HG02973 (cell line): ENCODE data around the gene OAS2.
"Not testable (repeated sequence)": the region's sequence is repeated elsewhere in the genome, so short reads cannot be mapped to it uniquely, and the experiment has no call there.

Source experiments
- ATAC-seq: cut with Tn5 transposase; IDR thresholded peaks from one replicate; pipeline ENCODE4 v1.9.1; 2021; ENCODE audit warnings: moderate library complexity; ENCODE audit not compliant: unreplicated experiment

Gene OAS2

DNA sequence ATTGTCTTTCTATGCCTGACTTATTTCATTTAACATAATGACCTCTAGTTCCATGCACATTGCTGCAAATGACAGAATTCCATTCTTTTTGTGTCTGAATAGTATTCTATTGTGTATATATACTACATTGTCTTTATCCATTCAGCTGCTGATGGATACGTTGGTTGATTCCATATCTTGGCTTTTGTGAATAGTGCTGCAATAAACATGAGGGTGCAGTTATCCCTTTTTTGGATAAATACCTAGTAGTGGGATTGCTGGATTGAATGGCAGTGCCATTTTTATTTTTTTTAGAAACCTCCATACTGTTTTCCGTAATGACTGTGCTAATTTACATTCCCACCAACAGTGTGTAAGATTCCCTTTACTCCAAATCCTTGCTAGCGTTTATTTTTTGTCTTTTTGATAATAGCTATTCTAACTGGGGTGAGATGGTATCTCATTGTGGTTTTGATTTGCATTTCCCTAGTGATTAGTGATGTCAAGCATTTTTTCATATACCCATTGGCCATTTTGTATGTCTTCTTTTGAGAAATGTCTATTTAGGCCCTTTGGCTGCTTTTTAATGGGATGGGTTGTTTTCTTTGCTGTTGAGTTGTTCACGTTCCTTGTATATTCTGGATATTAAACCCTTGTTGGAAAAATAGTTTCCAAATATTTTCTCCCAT lies 2.3 kb downstream of the OAS2 start:
- ATAC-seq: no peak

DNA sequence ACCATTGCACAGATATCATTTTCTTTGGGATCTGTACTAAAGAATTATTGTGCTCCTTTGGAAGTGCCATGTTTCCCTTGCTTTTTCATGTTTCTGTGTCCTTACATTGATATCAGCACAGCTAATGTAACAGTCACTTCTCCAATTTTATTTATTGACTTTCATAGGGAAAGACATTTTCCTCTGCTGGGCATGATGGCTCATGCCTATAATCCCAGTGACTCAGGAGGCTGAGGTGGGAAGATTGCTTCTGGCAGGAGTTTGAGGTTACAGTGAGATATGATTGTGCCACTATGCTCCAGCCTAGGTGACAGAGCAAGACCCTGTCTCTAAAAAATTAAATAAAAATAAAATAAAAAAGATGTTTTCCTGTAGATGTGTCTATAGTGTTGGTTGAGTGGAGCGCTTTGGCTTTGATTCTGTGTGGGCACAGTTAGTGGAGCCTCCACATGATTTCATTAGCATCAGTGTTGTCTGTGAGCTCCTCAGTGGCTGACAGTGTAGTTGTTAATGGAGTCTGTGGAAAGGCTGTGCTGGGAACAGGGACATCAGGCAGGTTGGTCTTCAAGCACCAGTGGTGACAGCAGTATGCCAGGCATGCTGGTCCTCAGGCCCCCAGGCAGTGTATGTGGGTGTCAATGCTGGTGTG lies 7.4 kb downstream of the OAS2 start:
- ATAC-seq: no peak

DNA sequence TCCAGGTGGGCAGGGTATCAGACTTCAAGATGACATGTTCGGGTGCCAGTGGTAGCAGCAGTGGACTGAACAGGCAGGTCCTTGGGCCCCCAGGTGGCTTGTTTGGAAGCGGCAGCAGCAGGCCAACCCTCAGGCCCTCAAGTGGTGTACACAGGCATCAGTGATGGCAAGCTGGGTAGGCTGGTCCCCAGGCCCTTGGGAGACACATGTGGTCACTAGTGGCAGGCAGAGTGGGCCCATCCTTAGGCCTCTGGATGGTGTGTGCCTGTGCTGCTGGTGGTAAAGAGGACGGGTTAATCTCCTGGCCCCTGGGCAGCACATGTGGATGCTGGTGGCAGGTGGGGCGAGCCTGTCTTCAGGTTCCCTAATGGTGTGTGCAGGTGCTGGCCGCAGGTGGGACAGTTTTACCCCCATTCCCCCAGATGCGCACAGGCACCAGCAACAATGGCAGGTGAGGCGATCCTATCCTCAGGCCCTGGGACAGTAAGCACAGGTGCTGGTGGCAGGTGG lies 8.0 kb downstream of the OAS2 start:
- no peak for ATAC-seq

DNA sequence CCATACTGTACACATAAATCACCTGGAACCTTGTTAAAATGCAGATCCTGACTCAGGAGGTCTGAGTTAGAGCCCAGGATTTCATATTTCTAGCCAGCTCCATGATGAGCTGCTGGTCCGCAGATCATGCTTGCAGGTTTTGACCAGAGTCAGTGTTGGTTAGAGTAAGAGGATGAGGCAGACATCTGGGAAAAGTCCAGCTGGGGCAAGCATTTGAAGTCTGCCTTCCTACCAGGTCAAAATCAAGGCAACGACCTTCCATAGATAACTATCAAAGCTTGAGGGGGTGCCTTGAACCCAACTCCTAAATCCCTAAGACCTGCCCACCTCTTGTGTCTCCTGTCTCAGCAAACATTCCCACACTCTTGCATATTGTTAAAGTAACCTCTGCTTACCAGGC lies 9.2 kb downstream of the OAS2 start:
- no peak for ATAC-seq

DNA sequence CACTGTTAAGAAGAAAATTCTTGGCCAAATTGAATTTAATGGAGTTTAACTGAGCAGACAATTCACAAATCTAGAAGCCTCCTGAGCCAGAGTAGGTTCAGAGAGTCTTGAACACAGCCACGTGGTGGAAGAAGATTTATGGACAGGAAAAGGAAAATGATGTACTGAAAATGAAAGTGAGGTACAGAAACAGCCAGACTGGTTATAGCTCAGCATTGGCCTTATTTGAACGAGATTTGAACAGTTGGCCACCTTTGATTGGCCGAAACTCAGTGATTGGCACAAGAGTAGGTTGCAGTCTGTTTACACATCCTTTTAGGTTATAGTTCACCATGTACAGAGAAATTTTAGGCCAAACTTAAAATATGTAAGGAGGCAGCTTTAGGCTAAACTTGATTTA lies 9.9 kb downstream of the OAS2 start:
- ATAC-seq: no peak

DNA sequence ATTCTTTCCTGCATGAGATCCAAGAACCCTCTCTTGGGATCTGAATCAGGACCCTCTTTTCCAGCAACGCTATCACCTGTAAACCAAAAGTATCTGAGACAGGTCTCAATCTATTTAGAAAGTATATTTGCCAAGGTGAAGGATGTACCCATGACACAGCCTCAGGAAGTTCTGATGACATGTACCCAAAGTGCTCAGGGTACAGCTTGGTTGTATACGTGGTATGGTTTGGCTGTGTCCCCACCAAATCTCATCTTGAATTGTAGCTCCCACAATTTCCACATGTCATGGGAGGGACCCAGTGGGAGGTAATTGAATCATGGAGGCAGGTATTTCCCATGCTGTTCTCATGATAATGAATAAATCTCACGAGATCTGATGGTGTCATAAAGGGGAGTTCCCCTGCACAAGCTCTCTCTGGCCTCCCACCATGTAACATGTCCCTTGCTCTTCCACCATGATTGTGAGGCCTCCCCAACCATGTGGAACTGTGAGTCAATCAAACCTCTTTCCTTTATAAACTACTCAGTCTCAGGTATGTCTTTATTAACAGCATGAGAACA lies 10.6 kb downstream of the OAS2 start:
- ATAC-seq: not testable (repeated sequence)

DNA sequence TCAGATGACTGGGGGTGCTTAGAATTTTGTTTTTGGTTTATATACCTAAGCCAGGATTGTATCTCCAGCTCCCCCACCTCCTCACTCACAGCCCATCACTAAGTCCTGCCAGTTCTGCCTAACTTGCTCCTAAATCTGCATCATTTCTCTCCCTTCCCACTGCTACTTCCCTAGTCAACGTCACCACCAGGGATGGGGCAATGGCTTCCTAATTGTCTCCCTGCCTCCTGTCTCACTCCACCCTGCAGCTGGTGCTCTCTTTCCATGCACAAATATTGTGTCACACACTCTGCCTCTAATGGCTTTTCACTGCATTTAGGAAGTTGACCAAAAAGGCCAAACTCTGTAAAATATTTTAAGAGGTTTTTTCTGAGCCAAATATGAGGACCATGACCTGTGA lies 11.5 kb downstream of the OAS2 start:
- no peak for ATAC-seq

DNA sequence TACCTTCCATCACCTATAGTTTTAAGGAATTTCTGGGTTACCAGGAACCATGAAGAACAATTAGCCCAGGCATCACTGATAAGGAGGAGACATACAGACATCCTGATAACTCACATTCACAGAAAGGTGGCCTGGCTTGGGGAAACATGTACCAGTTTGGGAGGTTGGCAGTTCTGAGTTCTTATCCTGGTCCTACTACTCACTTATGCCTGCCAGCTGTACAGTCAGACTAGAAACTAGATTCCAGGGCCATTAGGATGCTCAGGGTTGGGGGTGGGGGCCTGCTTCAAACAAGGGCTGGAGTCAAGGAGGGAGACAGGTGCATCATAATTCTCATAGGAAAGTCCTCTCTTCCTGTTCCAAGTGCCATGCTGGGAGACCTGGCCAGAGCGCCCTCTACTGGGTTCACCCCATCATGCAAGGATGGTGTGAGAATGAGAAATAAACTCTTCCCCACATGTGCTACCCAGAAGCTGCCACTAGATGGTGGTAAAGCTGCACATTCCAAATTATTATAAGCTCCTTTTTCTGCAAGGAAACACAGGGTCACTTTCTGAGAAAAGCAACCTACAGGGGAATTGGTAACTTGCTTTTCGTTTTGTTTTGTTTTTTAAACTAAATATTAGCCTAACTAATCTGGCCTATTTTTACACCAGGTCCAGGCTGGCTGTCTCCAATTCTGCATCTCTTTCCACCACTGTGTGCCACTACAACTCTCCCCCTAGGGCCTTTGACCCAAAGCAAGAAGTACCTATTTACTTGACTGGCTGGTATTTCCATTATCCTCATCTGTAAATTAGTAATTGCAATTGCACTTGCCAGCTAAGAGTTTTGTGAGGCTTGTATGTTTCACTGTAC lies 14.5 kb downstream of the OAS2 start:
- ATAC-seq: no peak

DNA sequence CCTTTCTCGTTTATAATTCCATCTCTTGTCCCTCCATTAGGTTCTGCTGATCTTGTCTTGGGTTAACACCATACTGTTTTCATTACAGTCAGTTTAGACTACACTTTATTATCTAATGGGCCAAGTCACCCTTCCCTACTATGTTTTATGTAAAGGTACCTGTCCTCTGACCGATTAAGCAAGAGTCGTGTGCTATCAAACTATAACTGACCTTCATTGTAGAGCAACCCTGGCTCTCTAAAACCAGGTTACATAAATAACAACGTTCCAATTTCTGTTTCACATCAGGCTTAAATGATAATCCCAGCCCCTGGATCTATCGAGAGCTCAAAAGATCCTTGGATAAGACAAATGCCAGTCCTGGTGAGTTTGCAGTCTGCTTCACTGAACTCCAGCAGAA lies 16.7 kb downstream of the OAS2 start:
- no peak for ATAC-seq

DNA sequence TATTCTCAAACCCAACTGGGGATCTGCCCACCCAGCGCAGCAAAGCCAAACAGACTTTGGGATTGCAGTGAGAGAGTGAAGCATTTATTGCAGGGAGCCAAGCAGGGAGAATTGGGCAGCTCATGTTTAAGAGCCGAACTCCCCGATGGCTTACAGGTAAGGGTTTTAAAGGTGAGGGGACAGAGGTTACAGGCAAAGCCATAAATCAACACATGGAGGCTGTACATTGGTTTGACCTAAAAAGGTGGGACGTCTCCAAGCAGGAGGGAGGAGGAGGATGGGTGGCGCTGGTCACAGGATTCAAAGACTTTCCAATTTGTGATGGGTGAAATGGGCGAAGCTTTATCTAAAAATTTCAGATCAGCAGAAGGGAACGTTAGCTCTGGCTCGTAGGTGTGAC lies 18.2 kb downstream of the OAS2 start:
- no peak for ATAC-seq

DNA sequence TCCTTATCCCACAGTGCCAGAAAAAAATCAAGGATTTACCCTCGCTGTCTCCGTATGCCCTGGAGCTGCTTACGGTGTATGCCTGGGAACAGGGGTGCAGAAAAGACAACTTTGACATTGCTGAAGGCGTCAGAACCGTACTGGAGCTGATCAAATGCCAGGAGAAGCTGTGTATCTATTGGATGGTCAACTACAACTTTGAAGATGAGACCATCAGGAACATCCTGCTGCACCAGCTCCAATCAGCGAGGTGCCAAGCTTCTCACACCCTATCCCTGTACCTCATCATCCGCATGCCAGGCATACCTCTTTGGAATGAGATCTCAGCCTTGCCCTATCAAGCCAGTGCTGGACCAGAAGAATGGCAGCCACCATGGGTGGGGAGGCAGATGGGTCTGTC lies 19.2 kb downstream of the OAS2 start:
- ATAC-seq: no peak

DNA sequence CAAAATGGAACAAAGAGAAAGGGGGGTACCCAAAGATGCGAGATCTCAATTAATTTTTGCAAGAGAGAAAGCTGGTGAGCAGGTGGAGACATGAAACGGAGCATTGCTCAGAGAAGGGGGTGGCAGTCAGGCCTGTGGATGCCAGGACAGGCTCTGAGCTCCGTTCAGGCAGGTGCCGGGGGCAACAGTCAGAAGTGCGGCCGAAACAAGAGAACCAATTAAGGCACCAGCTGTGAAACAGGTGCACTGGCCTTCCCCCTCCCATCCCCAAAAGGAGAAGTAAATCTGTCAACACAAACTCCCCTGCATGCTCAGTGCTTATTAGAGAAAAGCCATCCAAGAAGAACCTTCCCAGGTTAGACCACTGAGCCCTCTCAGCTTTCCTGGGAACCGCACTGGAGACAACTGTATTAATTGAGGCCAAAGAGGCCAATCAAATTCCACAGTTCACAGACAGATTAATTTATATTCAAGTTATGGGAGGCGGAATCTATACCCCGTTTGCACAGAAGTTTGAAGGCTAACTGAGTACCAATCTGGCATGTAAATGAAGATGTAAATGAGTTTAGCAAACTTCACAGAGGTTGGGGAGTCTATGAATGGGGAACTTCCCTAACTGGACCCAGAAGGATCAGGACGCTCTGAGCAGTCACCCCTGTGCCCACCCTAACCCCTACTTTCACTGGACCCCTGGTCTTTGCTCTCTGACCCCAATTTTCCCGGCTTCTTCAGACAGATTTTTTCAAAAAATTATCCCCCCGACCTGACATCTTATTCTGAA lies 20.9 kb downstream of the OAS2 start:
- peak; percentile 78 for ATAC-seq

DNA sequence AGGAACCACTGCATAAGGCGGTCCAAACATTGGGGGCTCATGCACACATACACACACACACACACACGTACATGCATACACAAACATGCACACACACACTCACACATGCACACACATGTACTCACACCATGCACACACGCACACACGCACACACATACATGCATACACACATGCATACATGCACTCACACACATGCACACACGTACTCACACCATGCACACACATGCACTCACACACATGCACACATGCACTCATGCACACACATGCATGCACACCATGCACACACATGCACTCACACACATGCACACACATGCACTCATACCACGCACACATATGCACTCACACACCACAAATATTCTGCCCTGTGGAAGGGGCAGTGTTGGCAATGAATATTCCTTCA lies 22.1 kb downstream of the OAS2 start:
- no peak for ATAC-seq

DNA sequence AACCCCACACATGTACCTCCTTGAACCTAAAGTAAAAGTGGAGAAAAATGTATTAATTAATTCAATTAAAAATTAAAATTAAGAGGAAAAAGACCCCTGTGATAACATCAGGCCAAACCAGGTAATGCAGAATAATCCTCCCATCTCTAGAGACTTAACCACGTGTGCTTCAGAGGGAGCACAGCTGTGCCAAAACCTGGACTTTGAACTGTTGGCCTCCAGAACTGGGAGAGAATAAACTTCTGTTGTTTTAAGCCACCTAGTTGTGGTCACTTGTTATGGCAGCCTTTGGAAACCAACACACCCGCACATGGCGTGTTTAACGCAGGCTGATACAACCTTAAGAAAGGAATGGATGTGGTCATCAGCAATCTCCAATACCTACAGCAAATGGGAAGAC lies 23.8 kb downstream of the OAS2 start:
- no peak for ATAC-seq

DNA sequence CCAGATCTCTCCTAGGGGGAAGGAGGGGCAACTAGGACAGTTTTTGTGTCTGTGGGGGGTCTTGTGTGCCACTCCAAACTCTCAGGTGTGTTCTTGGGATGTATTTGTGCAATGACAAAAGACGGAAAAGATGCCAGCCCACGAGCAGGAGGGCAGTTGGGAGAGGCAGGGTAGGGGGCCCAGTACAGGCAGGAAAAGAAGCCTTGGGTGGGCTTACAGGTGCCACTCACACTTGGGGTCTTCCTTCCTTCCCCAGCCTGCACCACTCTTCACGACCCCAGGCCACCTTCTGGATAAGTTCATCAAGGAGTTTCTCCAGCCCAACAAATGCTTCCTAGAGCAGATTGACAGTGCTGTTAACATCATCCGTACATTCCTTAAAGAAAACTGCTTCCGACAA lies 24.4 kb downstream of the OAS2 start:
- no peak for ATAC-seq

DNA sequence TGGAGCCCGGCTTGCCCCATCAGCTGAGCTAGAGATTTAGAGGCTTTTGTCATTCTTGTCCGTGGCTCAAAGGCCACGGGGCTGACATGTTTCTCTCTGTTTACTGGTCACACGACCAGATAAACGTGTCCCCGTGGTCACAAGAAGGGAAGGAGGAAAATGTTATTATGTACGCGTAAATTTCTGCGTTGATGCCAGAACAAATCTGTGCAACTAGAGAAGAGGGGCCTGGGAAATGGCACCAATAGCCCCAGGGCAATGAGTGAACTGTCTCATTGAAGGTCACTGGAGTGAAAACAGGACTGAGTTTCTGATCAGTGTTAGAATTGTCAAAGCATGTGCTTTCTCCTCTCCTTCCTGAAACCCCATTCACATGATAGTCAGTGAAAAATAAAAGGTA lies 25.3 kb downstream of the OAS2 start:
- ATAC-seq: no peak

DNA sequence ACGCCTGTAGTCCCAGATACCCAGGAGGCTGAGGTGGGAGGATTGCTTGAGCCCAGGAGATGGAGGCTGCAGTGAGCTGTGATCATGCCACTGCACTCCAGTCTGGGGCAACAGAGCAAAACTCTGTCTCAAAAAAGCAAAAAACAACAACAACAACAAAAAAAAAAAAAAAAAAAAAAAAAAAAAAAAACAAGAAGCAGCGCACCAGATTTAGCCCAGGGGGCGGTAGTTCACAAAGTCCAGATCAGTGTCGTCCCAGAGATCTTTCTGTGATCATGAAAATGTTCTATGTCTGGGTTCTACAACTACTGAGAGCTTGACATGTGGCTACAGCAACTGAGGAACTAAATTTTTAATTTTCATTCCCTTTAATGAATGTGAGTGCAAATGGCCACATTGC lies 27.4 kb downstream of the OAS2 start:
- no peak for ATAC-seq

DNA sequence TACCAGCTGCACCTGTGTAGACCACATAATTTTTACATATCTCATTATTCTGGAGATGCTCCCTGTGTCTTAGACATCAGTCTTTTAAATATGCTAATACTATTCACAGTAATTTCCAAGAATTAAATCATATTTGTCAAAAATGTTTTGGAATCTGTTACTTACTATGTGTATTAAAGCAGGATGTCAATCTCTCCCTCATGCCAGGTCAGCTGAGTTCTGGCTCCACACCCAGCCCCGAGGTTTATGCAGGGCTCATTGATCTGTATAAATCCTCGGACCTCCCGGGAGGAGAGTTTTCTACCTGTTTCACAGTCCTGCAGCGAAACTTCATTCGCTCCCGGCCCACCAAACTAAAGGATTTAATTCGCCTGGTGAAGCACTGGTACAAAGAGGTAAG lies 27.9 kb downstream of the OAS2 start:
- ATAC-seq: no peak

DNA sequence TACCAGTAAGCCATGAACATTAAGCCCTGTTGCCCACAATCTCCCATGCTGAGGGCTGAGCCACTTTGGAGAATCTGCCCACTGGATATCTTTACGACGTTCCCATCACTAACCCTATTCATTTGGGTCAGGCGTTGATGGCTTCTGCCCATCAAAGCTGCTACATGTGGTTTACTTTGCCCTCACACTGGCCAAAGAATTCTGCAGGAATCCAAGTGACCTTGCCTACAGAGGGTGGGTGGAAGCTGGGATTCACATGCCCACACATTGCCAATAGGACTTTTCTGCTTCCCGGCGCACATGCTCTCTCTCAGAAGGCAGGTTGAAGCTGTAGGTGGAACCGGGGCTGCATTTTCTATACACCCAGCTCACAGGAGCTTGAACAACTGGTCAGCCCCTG lies 28.3 kb downstream of the OAS2 start:
- no peak for ATAC-seq

DNA sequence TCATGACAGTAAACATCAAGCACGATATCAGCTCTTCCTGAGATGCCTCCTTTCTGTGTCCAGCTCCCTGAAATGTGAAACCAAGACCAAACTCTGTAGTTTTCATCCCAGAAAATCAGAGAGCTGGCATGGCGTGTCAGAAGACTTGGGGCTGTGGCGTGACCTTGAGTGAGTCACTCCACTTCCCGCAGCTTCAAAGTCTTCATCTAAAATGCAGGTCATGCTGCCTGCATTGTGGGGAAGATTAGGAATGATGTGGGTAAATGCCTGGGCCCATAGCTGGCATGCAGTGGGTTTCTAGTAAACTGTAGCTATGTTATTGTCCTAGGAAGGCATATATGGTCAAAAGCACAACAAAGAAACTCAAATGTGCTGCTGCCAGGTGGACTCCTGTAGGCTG lies 28.8 kb downstream of the OAS2 start:
- ATAC-seq: no peak

DNA sequence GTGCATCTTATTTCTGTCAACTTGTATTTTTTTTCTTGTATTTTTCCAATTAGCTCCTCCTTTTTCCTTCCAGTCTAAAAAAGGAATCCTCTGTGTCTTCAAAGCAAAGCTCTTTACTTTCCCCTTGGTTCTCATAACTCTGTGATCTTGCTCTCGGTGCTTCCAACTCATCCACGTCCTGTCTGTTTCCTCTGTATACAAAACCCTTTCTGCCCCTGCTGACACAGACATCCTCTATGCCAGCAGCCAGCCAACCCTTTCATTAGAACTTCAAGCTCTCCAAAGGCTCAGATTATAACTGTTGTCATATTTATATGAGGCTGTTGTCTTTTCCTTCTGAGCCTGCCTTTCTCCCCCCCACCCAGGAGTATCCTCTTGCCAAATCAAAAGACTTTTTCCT lies 32.4 kb downstream of the OAS2 start:
- no peak for ATAC-seq
